MM.1S (cell line): ENCODE measurements around the gene RASD2.

ENCODE experiments used
- DNase-seq: peaks from one replicate; pipeline ENCODE4 v3.0.0-alpha.2; 2015
- H2AFZ ChIP-seq: fragments of 300-600 bp; sonication (generic); 2 replicates; pipeline ENCODE4 v1.6.0; 2016; ENCODE audit warnings: antibody characterized with exemption, low read length
- H3F3A ChIP-seq: fragments of 300-600 bp; sonication (generic); 2 replicates; pipeline ENCODE4 v1.6.1; 2016; ENCODE audit warnings: mild to moderate bottlenecking, antibody characterized with exemption, low read length, moderate library complexity, mixed read lengths; ENCODE audit not compliant: insufficient read depth
- H3K27ac ChIP-seq: fragments of 300-600 bp; sonication (generic); 2 replicates; pipeline ENCODE4 v1.5.1; 2016; ENCODE audit warnings: mild to moderate bottlenecking, low read length
- H3K27me3 ChIP-seq: fragments of 300-600 bp; sonication (generic); replicated peaks from 2 replicates; pipeline ENCODE4 v1.6.0; 2016; ENCODE audit warnings: low read length; ENCODE audit not compliant: insufficient read depth
- H3K36me3 ChIP-seq: fragments of 300-600 bp; sonication (generic); replicated peaks from 2 replicates; pipeline ENCODE4 v1.6.1; 2016; ENCODE audit warnings: mild to moderate bottlenecking, low read length, mixed read lengths; ENCODE audit not compliant: insufficient read depth
- H3K4me1 ChIP-seq: fragments of 300-600 bp; sonication (generic); 2 replicates; pipeline ENCODE4 v1.6.1; 2016; ENCODE audit warnings: low read length, mixed read lengths
- H3K4me2 ChIP-seq: fragments of 300-600 bp; sonication (generic); 2 replicates; pipeline ENCODE4 v1.6.0; 2016; ENCODE audit warnings: low read depth, low read length
- H3K4me3 ChIP-seq: fragments of 300-600 bp; sonication (generic); 2 replicates; pipeline ENCODE4 v1.5.1; 2016; ENCODE audit warnings: low read length, mixed read lengths
- H3K79me2 ChIP-seq: fragments of 300-600 bp; sonication (generic); 2 replicates; pipeline ENCODE4 v1.6.1; 2016; ENCODE audit warnings: mixed run types, low read length, mixed read lengths
- H3K9ac ChIP-seq: fragments of 300-600 bp; sonication (generic); 2 replicates; pipeline ENCODE4 v1.6.1; 2016; ENCODE audit warnings: low read length, mixed read lengths
- H3K9me2 ChIP-seq: fragments of 300-600 bp; sonication (generic); replicated peaks from 2 replicates; pipeline ENCODE4 v1.6.1; 2016; ENCODE audit warnings: mild to moderate bottlenecking, low read length, mixed read lengths; ENCODE audit not compliant: insufficient read depth
- H3K9me3 ChIP-seq: fragments of 300-600 bp; sonication (generic); replicated peaks from 2 replicates; pipeline ENCODE4 v1.6.1; 2016; ENCODE audit warnings: mild to moderate bottlenecking, low read length, mixed read lengths; ENCODE audit not compliant: insufficient read depth
- H4K20me1 ChIP-seq: fragments of 300-600 bp; sonication (generic); 2 replicates; pipeline ENCODE4 v1.6.1; 2016; ENCODE audit warnings: mild to moderate bottlenecking, low read length, moderate library complexity, mixed read lengths; ENCODE audit not compliant: insufficient read depth
- EZH2 ChIP-seq: fragments of 300-600 bp; sonication (generic); optimal IDR thresholded peaks from 2 replicates; pipeline ENCODE3; 2017; ENCODE audit warnings: low read depth, mild to moderate bottlenecking, antibody characterized with exemption, low read length, mixed read lengths
- EZH2phosphoT487 ChIP-seq: fragments of 300-600 bp; sonication (generic); IDR thresholded peaks from 2 replicates; pipeline ENCODE4 v1.6.1; 2018; ENCODE audit warnings: antibody characterized with exemption, low read length
- TF ChIP-seq, protein P1 (sequence below): fragments of 300-600 bp; sonication (generic); IDR thresholded peaks from 2 replicates; pipeline ENCODE4 v1.5.1; 2016; ENCODE audit warnings: antibody characterized with exemption, low read length, mixed read lengths

RASD2 gene

GRCh38 chr22:35577799-35578659 is 37.4 kb downstream of the RASD2 start:
- no peak overlapping the region for H3K4me2 ChIP-seq
- no peaks in the 10 kb centered on the region for H3K9me2 ChIP-seq
- no peak for TF ChIP-seq EZH2phosphoT487
- TF ChIP-seq, protein P1, sequence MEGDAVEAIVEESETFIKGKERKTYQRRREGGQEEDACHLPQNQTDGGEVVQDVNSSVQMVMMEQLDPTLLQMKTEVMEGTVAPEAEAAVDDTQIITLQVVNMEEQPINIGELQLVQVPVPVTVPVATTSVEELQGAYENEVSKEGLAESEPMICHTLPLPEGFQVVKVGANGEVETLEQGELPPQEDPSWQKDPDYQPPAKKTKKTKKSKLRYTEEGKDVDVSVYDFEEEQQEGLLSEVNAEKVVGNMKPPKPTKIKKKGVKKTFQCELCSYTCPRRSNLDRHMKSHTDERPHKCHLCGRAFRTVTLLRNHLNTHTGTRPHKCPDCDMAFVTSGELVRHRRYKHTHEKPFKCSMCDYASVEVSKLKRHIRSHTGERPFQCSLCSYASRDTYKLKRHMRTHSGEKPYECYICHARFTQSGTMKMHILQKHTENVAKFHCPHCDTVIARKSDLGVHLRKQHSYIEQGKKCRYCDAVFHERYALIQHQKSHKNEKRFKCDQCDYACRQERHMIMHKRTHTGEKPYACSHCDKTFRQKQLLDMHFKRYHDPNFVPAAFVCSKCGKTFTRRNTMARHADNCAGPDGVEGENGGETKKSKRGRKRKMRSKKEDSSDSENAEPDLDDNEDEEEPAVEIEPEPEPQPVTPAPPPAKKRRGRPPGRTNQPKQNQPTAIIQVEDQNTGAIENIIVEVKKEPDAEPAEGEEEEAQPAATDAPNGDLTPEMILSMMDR = no peak
- TF ChIP-seq EZH2 = no peak
- no peaks in the 10 kb centered on the region for H3K9me3 ChIP-seq
- no peaks in the 10 kb centered on the region for H3K27me3 ChIP-seq
- H3K36me3 ChIP-seq = no peaks in the 10 kb centered on the region
- H3F3A ChIP-seq = no peaks in the 10 kb centered on the region
- H3K9ac ChIP-seq = no peak overlapping the region
- no peaks in the 10 kb centered on the region for H4K20me1 ChIP-seq
- H3K79me2 ChIP-seq = no peaks in the 10 kb centered on the region
- H3K4me3 ChIP-seq = no peak overlapping the region
- no peak overlapping the region for H3K27ac ChIP-seq
- H2AFZ ChIP-seq = no peak overlapping the region
- no peaks in the 10 kb centered on the region for H3K4me1 ChIP-seq
- DNase-seq = no peak

DNA sequence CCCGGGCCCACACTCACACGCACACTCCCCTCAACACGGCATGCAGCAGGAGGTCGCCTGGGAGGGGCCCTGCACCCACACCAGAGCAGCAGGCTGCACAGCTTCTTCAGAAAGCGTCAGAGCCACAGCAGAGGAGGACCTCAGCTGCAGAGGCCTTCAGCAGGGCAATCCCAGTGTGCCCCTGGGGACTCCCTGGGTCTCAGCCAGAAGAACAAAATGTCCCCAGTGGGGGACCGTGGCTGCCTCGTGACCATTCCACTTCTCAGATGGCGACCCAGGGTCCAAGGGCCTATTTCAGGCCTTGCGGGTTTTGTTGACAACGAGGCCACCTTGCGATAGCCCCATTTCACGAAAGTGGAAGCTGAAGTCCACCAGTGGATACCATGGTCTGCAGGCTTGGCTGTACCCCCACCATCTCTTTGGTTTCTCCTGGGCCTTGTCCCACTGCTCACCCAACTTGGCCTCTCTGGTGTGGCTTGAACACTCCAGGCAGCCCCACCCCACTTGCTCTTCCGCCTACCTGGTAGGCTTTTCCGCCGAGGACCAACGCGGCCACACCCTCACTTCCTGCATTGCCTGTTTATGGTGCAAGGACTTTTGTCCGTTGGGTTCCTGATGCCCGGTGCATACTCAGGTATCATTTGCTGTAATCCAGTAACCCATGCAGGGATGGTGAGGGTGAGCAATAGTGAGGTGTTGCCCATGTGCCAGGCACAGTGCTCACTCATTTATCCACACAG is 38.4 kb downstream of the RASD2 start:
- Histone ChIP-seq H3K9me2 (no peaks in the 10 kb centered on the region), H3K79me2 (no peaks in the 10 kb centered on the region), H4K20me1 (no peaks in the 10 kb centered on the region), H3F3A (no peaks in the 10 kb centered on the region), H3K36me3 (no peaks in the 10 kb centered on the region), H3K4me2 (no peak overlapping the region), H2AFZ (no peak overlapping the region), H3K27me3 (no peaks in the 10 kb centered on the region), H3K9me3 (no peaks in the 10 kb centered on the region), H3K27ac (no peak overlapping the region), H3K4me1 (no peaks in the 10 kb centered on the region), H3K9ac (no peak overlapping the region), H3K4me3 (no peak overlapping the region)
- DNase-seq = no peak
- TF ChIP-seq EZH2 = no peak
- TF ChIP-seq, protein P1 = no peak
- no peak for TF ChIP-seq EZH2phosphoT487

- H3F3A ChIP-seq = no peaks in the 10 kb centered on the region
- no peak overlapping the region for H3K4me2 ChIP-seq
- H3K4me3 ChIP-seq = no peak overlapping the region
- no peaks in the 10 kb centered on the region for H4K20me1 ChIP-seq
- H3K4me1 ChIP-seq = no peaks in the 10 kb centered on the region
- TF ChIP-seq EZH2 = no peak
- no peak for TF ChIP-seq EZH2phosphoT487
- H3K27me3 ChIP-seq = no peaks in the 10 kb centered on the region
- H2AFZ ChIP-seq = no peak overlapping the region
- H3K36me3 ChIP-seq = no peaks in the 10 kb centered on the region
- no peaks in the 10 kb centered on the region for H3K9me3 ChIP-seq
- H3K79me2 ChIP-seq = no peaks in the 10 kb centered on the region
- no peak overlapping the region for H3K9ac ChIP-seq
- H3K9me2 ChIP-seq = no peaks in the 10 kb centered on the region
- no peak overlapping the region for H3K27ac ChIP-seq
- no peak for DNase-seq
Observed at GRCh38 chr22:35580351-35581022, 39.9 kb downstream of the RASD2 start.
